A204.1 (cell line): ENCODE measurements around the gene SLC19A2.
"Not testable (repeated sequence)": the region's sequence is repeated elsewhere in the genome, so short reads cannot be mapped to it uniquely, and the experiment has no call there.

Source experiments
- FAIRE-seq: peaks from 2 replicates; lab custom pipeline; 2012; peaks lifted over from hg19 to GRCh38; lab: Jason Lieb, UNC

Gene SLC19A2

GRCh38 chr1:169509354-169509753, 23.6 kb upstream of the SLC19A2 start:
- FAIRE-seq, result no peak

DNA sequence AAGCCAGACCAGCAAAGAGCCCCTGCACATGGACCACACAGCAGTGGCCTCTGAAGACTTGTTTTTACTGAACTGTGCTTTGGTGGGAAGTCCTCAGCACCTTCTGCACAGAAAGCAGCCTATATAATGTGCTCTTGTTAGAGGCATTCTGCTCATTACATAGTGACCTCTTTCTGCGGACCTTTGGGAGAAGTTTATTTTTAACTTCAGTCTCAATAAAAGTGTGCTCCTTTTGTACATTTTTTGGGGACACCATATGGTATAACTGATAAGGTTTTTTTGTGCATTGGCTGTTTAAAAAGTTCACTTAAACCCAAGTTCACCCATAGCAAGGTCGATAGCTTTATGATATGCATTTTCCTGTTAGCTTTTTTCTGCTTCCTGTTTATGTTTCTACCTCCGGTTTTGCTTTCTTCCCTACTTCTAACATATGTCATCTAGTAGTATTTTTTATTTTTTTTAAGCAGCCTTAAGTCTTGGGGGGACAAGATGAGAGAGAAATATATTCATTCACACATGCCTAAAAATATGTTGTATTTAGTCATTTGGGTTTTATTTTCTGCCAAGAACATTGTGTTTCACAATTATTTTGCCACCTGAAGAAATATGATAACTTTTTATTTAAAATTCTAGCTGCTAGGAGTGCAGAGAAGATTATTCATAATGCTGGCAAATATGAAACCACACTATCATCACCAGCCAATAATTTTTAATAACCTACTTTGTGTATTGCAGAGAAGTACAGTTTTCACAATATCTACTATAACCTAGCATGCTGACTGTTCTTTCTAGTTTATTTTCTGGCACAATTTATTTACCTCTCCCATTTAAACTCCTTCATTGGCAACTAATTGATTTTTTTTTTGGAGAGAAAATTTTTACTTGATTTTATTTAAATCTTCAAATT, 22.9 kb upstream of the SLC19A2 start:
- no peak for FAIRE-seq

GRCh38 chr1:169507413-169507812, 21.7 kb upstream of the SLC19A2 start:
- FAIRE-seq, result no peak

GRCh38 chr1:169503601-169504000, 17.9 kb upstream of the SLC19A2 start:
- FAIRE-seq, result not testable (repeated sequence)

DNA sequence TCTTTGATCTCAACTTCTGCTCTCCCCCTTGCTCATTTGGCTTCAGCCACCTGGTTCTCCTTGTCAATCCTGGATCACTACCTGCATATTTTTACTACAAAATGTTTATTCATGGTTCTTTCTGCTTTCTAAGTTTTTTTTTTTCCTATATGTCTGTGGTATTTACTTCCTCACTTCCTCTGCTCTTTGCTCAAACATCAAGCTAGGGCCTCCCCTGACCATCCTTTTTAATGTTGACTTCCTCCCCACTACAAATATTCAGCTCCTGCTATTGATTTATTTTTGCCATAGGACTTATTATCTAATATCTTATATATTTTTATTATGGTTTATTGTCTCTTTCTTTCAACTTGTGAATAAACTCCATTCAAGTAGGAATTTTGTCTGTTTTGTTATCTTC, 14.1 kb upstream of the SLC19A2 start:
- FAIRE-seq, result no peak

- FAIRE-seq, result no peak
Observed at GRCh38 chr1:169497317-169497716, 11.6 kb upstream of the SLC19A2 start.

DNA sequence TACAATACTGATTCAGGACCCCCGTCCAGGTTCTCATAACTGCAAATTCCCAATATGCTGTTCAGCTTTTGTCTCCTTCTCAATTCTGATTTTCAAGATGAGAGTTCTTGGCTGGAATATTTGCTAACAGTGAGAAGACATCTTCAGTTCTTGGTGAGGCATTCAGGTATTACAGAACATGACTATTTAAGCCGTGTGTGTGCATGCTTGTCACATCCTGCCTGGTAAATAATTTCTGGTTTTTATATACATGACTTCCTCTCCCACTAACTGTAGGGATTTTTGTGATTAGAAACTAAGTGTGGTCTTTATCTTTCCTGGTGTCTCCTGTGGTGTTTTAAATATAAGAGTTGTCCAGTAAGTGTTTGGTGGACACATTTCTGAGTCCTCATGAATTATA, 10.2 kb upstream of the SLC19A2 start:
- FAIRE-seq, result no peak

GRCh38 chr1:169495046-169495775, 9.5 kb upstream of the SLC19A2 start:
- FAIRE-seq, result no peak

- no peak for FAIRE-seq
Observed at GRCh38 chr1:169494343-169494742, 8.6 kb upstream of the SLC19A2 start.

GRCh38 chr1:169493251-169493650, 7.5 kb upstream of the SLC19A2 start:
- FAIRE-seq, result no peak

GRCh38 chr1:169491845-169492281, 6.1 kb upstream of the SLC19A2 start:
- no peak for FAIRE-seq

GRCh38 chr1:169488157-169488556, 2.4 kb upstream of the SLC19A2 start:
- FAIRE-seq, result no peak

- no peak for FAIRE-seq
Observed at GRCh38 chr1:169487561-169487960, 1.8 kb upstream of the SLC19A2 start.

GRCh38 chr1:169487133-169487532, 1.4 kb upstream of the SLC19A2 start:
- no peak for FAIRE-seq

- no peak for FAIRE-seq
Observed at GRCh38 chr1:169486281-169487051, 722 bp upstream of the SLC19A2 start.

DNA sequence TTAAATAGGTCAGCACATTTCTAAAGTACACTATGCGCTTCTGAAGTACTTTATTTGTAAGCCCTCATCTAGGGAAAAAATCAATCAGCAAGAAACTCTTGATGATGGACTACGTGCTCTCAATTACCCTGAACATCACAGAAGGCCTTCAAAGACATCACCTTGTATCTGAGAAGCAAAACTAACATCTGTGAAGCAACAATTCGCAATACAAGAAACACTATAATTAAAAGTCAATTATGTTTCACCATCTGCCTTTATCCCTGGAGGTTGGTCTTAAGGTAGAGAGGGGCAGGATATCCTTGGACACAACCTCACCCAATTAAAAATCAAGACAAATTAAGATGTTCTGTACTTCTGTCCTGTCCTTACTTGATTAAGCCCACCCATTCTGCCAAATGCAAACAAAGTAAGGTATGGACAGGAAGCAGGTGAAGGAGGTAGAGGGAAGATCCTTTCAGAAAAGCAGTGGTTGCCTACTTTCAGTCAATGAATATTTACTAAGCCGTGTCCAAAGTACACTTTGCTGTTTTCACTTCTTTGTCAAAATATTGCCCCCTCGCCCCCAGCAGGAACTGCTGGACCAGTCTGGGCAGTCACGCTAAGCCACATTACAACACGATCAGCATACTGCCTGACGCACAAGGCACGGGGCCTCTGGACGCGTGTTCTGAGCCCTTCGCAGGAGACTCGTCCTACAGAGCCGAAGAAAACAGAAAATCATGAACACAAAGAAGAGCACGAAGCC, 887 bp downstream of the SLC19A2 start:
- no peak for FAIRE-seq

- FAIRE-seq, result no peak
Observed at GRCh38 chr1:169484101-169484500, 1.6 kb downstream of the SLC19A2 start.

GRCh38 chr1:169483500-169483966, 2.2 kb downstream of the SLC19A2 start:
- FAIRE-seq, result no peak

DNA sequence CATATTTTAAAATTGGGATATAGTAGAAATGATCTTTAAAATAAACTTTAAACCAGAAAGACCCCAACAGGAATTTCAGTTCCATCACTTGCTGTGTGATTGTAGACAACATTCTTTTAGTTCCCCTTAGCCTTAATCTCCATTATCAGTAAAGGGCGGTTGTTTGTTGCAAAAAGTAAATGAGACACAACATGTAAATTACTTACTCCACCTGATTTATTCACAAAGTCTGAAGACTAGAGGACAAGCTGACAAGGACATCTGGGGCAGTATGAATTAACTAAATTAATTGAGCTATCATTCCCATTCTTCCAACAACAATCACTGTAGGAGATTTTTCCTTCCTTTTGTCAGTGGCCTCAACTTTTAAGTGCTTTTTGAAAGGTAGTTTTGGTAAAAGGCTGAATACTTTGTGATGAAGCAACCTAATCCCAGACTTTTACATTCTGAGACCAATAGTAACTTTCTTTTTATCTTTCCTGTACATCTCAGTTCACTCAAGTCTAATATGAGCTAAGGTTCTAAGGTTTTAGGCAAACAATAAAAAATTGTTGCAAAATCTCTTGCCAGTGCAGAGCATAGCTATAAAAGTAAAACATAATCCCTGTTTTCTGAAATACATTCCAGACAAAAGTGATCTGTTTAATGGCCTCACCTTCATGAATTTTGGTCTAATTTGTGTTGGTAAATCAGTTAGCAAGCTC, 6.2 kb downstream of the SLC19A2 start:
- no peak for FAIRE-seq

DNA sequence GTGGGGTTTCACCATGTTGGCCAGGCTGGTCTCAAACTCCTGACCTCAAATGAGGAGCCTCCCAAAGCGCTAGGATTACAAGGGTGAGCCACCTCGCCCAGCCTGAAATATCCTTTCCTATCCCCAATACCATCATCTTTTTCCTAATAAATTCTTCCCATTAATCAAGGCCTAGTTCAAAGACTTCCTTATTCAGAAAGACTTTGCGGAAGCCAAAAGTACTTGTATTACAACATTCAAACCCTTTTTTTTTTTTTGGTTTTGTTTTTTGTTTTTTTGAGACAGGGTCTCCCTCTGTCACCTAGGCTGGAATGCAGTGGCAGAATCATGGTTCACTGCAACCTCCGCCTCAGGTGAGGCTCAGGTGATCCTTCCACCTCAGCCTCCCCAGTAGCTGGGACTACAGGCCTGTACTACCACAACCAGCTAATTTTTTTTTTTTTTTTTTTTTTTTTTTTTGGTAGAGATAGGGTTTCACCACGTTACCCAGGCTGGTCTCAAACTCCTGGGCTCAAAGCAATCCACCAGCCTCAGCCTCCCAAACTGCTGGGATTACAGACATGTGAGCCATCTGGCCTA, 7.6 kb downstream of the SLC19A2 start:
- no peak for FAIRE-seq
